ENCODE results near the gene NUTF2.
A peak's percentile ranks its signal among the peaks of the same experiment; 100 is the strongest.
"Not testable (repeated sequence)": the region's sequence is repeated elsewhere in the genome, so short reads cannot be mapped to it uniquely, and the experiment has no call there.

NUTF2 gene

DNA sequence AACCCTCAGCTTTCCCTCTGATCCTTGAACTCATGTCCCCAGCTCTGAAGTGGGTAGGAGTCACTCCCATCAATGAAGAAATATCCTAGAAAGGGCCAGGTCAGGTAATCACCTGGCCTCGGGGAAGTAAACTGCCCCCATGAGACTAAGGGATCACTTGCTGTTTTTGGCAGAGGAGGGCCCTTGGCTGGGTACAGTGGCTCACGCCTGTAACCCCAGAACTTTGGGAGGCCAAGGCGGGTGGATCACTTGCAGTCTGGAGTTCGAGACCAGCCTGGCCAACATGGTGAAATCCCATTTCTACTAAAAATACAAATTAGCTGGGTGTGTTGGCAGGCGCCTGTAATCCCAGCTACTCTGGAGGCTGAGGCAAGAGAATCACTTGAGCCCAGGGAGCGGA is 17.3 kb downstream of the NUTF2 start:
- not testable (repeated sequence) for DNase-seq (ENCODE audit: low read depth in 2 of 2)

DNA sequence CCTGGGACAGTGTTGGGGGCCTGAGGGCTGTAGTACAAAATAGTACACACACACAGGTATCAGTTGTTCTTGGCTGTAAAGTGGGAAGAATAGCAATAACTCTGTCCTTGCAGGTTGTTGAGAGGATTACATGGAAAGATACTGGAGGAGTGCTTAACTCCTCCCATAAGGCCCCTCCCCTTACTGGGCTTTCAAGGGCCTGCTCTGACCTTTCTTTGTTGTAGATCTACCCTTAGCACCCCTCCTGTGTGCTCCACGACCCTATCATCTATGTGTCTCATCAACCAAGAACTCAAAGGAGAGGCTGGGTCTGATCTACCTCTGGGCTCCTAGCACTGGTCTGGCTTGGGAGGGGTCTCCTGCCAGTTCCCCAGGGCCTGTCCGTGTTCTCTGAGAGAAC is 17.9 kb downstream of the NUTF2 start:
- no peak for DNase-seq (ENCODE audit: low read depth in 2 of 2)

DNA sequence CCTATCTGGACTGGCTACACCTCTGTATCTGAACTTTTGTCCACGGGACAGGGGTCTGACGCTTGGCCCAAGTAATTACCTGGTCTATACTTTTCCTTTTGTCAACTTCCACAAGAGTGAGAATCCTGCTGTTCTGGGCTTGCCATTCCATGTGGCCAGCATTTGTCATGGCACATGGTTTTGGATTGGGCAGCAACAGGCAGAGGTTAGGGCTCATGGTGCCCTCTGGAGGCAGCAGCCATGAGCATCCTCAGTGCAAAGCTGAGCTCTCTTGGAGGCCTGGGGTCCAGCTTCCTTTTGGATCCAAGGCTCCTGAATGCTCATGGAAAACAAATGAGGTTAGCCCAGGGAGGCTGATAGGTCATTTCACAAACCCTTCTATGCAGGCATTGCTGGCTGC is 18.6 kb downstream of the NUTF2 start:
- DNase-seq (ENCODE audit: low read depth in 2 of 2), result no peak

DNA sequence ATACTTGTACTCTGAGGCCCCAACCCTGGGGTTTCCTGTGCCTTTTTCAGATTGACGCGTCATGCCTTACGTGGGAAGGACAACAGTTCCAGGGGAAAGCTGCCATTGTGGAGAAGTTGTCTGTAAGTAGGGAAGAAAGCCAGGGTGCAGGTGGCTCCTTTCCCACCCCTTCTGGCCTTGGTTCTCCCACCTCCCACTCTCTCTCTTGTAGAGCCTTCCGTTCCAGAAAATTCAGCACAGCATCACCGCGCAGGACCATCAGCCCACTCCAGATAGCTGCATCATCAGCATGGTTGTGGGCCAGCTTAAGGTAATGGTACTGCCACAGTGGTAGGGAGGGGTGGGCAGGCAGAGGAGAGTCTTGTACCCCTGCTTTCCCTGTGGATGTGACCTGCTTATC is 21.6 kb downstream of the NUTF2 start:
- DNase-seq (ENCODE audit: low read depth in 2 of 2), result no peak

DNA sequence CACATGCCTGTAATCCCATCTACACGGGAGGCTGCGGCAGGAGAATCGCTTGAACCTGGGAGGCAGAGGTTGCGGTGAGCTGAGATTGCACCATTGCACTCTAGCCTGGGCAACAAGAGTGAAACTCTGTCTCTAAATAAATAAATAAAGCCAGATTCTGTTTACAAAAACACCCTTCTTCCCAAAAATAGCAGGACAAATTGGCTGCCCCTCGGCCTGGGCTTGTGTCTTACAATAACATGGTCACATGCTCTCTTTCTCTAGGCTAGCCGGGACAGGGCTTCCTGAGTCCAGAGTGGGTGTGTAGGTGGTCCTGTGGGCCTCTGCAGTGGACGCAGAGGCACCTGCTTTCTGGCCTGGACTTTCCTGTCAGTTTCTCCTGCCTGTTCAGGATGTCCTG is 22.9 kb downstream of the NUTF2 start:
- DNase-seq (ENCODE audit: low read depth in 2 of 2), result no peak

DNA sequence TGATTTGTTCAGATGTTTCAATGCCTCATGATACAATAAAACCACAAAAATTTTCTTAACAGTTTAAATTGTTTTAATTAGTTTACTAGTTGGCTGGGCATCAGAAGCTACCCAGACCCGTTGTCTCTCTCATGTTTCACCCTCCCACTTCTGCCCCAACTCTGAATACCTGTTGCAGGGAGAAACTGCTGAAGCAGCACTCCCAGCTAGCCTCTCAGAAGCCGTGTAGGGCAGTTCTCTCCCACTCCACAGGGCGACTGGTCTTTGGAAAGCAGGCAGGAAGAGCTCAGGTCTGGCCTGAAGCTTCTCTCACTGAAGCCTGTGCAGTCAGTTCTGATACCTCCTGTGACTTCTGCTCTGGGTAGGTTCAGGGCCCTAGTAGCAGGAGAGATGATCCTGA is 24.5 kb downstream of the NUTF2 start:
- DNase-seq (ENCODE audit: low read depth in 2 of 2), result no peak

DNA sequence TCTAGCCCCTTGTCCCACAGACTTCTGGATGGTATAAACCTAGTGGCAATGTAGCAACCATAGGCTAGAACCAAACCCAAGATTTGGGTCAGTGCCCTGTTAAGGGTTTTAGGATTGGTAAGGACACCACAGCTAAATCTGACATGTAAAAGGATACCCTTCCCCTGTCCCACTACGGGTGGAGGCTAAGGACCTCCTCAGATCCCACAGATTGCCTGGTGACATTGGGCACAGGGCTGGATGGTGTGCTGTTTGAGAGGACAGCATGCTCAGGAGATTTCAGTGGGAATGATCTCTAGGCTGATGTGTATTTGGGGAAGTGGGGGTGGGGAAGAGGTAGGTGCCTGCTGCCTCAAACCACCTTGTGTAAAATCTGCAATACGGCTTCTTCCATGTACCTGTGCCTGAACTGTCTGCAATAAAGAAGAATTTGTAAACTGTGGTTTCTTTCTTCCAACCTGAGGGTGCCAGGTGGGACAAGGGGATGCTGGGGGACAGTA is 25.4 kb downstream of the NUTF2 start:
- no peak for DNase-seq (ENCODE audit: low read depth in 2 of 2)

DNA sequence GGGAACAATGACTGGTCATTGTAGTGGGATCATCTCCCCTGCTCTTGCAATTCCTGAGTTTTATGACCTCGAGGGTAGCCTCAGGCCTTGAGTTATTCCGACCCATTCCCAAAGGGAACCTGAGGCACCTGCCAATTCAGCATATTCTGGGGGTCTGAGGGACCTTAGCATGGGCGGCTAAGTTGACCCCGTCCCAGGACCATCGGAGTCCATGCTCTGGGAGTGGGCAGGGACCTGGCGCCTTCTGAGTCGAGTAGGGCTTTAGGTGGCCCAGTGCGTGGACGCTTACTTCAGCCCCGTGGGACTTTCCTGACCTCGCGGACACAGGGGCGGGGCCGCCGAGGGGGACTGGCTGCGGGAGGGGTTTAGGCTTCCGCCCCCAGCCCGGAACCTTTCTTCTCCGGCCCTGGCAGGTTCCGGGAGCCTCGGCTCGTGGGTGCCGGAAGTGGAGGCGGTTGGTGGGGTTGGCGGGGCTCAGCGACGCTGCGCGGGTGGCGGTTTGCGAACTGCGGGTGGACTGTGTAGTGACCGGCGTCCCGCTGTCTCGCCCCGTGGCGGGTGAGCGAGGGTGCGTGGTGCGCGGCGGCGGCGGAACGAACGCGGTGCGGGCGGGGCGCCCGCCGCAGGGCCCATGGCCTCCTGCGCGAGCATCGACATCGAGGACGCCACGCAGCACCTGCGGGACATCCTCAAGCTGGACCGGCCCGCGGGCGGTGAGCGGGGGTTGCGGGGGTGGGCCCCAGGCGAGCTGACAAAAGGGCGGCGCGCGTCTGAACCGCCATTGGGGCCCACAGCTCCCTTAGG is 26.1 kb downstream of the NUTF2 start, which contains the start of gene EDC4:
Gene EDC4 (plus strand): TSS at position 422 of the 804 bp plus-strand sequence. CDS start 210 bp downstream, at position 632.
- DNase-seq (ENCODE audit: low read depth in 2 of 2), result peak; percentile 82 to 84

DNA sequence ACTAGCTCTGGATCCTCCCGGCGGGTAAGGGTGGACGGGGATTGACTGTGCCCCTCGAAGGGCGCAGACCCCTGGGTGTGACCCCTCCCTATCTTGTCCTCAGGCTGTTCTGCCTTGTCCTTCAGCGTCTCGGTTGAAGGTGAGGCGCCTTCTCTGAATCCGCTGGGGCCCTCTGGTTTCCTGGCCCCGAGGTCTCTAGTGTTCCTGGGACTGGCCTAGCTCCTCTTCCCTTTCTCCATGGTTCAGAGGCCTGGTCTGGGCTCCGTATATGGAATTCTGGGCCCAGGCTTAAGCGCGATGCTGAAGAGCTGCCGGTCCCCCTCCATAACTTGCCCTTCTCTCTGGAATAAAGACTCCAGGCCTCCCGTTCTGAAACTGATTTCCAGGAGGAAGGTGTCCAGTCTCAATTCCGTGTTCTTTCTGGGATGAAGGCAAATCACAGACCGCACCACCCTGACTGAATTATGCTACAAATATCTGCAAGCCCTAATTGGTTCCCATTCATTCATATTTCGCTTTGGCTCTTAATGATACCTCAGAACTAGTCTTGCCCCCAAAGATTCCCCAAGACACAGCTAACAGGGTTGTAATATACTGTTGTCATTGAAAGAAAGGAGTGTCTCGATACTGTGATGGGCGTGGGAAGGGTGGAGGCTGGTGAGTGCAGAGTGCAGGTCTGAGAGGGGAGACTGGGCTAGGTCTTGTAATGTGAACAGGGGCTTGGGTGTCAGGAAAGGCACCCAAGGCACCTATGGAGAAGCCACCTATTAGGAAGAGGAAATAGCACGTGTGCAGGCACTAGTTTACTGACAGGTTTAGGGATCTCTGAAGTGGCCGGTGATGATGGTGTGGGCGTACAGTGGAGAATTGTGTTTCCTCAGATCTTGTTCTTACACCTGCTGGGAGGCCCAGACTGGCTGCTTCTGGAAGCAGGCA is 27.0 kb downstream of the NUTF2 start:
- DNase-seq (ENCODE audit: low read depth in 2 of 2), result no peak

DNA sequence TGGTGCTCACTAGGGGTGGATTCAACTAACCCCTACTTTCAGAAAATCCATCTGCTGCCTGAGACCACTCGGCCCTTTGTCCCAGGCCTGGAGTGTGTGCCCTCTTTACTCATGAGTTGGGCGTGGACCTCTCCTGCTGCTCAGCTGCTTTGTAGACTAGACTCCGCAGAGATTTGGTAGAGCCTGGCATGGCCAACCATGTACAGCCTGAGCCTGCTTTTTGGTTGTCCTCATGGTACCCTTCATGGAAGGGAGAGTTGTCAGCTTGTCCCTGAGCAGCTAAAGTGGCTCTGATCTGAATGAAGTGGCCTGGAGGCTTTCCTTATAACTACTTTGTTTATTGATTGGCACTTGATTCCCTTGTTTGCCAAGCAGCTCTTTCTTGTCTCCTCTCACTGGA is 27.6 kb downstream of the NUTF2 start:
- no peak for DNase-seq (ENCODE audit: low read depth in 2 of 2)

DNA sequence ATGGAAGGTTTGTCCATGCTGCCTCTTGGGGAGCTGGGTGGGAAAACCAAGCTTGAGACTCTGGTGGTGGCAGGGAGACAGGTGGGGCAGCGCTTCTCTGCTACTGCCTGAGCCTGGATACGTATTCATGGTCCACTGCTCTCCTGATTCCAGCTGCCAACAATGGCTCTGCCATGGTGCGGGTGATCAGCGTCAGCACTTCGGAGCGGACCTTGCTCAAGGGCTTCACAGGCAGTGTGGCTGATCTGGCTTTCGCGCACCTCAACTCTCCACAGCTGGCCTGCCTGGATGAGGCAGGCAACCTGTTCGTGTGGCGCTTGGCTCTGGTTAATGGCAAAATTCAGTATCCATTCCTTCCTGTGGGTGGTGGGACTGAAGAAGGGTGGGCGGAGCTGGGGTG is 30.3 kb downstream of the NUTF2 start:
- DNase-seq (ENCODE audit: low read depth in 2 of 2), result no peak

DNA sequence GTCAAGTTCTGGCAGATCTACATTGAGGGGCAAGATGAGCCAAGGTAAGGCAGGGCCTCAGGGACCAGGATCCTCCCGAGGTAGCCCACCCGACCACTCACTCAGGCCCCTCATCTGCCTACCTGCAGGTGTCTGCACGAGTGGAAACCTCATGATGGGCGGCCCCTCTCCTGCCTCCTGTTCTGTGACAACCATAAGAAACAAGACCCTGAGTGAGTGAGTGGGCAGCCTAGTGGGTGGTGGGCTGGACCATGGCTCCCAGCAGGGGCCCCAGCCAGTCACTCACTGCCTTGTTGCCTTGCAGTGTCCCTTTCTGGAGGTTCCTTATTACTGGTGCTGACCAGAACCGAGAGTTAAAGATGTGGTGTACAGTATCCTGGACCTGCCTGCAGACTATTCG is 31.5 kb downstream of the NUTF2 start:
- DNase-seq (ENCODE audit: low read depth in 2 of 2), result no peak

DNA sequence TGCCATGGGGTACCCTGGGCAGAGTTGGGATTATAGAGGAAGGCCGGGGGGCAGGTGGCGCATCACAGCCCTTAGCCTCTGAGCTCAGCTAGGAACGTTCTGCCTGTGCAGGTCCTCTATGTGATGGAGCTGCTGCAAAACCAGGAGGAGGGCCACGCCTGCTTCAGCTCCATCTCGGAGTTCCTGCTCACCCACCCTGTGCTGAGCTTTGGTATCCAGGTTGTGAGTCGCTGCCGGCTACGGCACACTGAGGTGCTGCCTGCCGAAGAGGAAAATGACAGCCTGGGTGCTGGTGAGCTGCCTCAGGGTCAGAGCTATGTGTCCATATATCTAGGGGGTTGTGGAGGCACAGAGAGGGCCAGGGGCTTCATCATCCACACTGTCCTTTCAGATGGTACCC is 32.1 kb downstream of the NUTF2 start:
- no peak for DNase-seq (ENCODE audit: low read depth in 2 of 2)

DNA sequence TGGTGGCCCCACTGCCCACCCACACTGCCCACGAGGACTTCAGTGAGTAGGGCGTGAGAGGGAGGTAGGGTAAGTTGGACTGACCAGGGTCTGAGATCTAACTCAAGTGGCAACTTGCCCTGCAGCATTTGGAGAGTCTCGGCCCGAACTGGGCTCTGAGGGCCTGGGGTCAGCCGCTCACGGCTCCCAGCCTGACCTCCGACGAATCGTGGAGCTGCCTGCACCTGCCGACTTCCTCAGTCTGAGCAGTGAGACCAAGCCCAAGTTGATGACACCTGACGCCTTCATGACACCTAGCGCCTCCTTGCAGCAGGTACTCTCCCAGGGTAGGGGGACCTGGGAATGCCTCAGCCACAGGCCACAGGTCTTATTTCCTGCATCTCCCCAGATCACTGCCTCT is 32.7 kb downstream of the NUTF2 start:
- DNase-seq (ENCODE audit: low read depth in 2 of 2), result no peak

DNA sequence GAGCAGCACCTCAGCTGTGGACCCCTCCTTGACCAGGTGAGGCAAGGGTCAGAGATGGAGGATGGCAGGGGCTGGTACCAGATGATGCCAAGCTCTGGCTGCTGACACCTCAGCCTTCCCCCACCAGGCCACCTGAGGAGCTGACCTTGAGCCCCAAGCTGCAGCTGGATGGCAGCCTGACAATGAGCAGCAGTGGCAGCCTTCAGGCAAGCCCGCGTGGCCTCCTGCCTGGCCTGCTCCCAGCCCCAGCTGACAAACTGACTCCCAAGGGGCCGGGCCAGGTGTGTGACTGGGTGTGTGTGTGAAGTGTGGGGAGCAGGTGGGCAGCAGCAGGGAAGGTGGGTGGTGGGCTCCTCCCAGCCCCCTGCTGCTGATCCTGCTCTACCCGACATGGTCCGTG is 33.2 kb downstream of the NUTF2 start:
- no peak for DNase-seq (ENCODE audit: low read depth in 2 of 2)

DNA sequence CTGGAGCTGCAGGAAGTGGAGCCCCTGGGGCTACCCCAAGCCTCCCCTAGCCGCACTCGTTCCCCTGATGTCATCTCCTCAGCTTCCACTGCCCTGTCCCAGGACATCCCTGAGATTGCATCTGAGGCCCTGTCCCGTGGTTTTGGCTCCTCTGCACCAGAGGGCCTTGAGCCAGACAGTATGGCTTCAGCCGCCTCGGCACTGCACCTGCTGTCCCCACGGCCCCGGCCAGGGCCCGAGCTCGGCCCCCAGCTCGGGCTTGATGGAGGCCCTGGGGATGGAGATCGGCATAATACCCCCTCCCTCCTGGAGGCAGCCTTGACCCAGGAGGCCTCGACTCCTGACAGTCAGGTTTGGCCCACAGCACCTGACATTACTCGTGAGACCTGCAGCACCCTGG is 33.9 kb downstream of the NUTF2 start:
- no peak for DNase-seq (ENCODE audit: low read depth in 2 of 2)

DNA sequence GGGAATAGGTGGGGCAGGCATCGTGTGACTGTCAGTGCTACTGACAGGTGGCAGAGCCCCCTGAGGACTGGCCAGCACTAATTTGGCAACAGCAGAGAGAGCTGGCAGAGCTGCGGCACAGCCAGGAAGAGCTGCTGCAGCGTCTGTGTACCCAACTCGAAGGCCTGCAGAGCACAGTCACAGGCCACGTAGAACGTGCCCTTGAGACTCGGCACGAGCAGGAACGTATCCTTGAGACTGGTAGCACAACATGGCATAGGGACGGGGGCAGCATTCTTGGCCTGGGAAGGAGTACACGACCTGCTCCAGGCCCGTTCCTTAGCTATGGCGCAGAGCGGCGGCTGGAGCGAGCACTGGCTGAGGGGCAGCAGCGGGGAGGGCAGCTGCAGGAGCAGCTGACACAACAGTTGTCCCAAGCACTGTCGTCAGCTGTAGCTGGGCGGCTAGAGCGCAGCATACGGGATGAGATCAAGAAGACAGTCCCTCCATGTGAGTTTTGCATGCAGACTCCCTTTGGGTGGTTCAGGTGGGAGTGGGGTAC is 35.0 kb downstream of the NUTF2 start:
- no peak for DNase-seq (ENCODE audit: low read depth in 2 of 2)

DNA sequence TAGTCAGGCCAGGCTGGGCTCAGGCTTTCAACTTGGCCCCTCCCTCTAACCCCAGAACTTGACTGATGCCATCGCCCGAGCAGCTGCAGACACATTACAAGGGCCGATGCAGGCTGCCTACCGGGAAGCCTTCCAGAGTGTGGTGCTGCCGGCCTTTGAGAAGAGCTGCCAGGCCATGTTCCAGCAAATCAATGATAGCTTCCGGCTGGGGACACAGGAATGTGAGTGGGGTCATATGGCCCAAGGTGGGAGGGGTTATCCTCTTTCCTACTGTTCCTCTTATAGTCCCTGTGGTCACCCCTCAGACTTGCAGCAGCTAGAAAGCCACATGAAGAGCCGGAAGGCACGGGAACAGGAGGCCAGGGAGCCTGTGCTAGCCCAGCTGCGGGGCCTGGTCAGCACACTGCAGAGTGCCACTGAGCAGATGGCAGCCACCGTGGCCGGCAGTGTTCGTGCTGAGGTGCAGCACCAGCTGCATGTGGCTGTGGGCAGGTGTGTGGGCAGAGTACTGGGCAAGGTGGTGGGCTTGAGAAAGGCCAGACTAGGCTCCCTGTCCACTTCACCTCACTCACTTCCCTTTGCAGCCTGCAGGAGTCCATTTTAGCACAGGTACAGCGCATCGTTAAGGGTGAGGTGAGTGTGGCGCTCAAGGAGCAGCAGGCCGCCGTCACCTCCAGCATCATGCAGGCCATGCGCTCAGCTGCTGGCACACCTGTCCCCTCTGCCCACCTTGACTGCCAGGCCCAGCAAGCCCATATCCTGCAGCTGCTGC is 35.8 kb downstream of the NUTF2 start:
- no peak for DNase-seq (ENCODE audit: low read depth in 2 of 2)

DNA sequence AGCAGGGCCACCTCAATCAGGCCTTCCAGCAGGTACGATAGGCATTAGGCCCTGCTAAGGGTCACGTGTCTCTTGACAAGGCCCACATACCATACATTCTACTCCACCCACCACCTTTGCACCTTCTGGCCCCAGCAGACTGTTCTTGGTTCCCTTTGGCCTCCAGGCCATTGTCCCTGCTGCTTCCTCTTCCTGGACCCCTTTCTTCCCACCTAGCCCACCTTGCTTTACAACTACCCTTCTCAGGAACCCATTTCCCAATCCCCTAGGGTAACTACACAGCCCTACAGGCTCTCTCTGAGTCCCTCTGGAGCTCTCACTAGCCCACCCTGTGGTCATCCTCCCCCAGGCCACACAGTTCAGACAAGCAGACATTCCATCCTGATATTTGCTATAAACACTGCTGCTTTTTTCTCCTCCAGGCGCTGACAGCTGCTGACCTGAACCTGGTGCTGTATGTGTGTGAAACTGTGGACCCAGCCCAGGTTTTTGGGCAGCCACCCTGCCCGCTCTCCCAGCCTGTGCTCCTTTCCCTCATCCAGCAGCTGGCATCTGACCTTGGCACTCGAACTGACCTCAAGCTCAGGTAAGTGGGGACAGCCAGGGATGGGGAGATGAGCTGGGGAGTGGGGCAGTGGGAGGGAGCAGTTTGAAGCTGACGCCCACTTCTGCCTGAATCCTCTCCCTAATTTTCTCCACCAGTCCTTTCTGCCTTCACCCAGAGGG is 36.6 kb downstream of the NUTF2 start:
- DNase-seq (ENCODE audit: low read depth in 2 of 2), result no peak

DNA sequence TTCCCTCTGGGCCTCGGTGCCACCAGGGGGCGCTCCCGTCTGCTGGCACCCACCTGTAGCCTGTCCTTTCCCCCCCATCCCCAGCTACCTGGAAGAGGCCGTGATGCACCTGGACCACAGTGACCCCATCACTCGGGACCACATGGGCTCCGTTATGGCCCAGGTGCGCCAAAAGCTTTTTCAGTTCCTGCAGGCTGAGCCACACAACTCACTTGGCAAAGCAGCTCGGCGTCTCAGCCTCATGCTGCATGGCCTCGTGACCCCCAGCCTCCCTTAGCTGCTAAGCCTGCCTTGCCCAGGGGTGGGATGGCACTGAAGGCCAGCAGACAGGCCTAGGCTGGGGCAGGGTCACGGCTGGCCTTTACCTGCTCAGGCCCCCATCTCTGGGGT is 37.1 kb downstream of the NUTF2 start:
- DNase-seq (ENCODE audit: low read depth in 2 of 2), result peak; percentile 49 to 50

DNA sequence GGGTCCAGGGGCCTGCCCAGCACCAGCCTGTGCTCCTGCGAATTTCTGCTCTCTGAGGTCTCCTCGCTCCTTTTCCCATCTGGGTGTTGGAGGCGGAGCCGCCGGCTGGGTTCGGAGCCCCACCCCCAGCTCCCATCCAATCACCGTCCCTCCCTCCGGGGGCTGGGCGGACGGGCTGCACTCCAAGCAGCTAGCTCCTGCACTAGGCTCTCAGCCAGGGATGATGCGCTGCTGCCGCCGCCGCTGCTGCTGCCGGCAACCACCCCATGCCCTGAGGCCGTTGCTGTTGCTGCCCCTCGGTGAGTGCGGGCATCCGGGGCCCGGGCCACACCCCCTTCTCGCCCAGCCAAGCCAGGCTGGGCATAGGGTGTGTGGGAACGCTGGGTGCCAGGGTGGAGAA is 38.0 kb downstream of the NUTF2 start, which contains the start of gene NRN1L:
Gene NRN1L (plus strand): TSS at position 202 of the 400 bp plus-strand sequence. CDS start 19 bp downstream, at position 221.
- no peak for DNase-seq (ENCODE audit: low read depth in 2 of 2)
